GM12891 (cell line): ENCODE data around the gene NENF.

Experiments
- DNase-seq: peaks from one replicate; pipeline ENCODE4 v3.0.0; 2011; ENCODE audit warnings: low spot score; ENCODE audit not compliant: insufficient read length
- FAIRE-seq: peaks from 2 replicates; lab custom pipeline; 2011; peaks lifted over from hg19 to GRCh38; lab: Jason Lieb, UNC
- PAX5 ChIP-seq: IDR thresholded peaks from 2 replicates; pipeline ENCODE4 v1.6.1; 2011; ENCODE audit warnings: low read length, moderate library complexity, mild to moderate bottlenecking; ENCODE audit not compliant: insufficient read depth, severe bottlenecking
- POLR2A ChIP-seq: IDR thresholded peaks from 2 replicates; pipeline ENCODE4 v1.6.1; 2011; ENCODE audit warnings: low read depth, low read length, control low read depth
- POLR2AphosphoS5 ChIP-seq: IDR thresholded peaks from 2 replicates; pipeline ENCODE4 v1.6.1; 2011; ENCODE audit warnings: low read depth, low read length, control low read depth
- POU2F2 ChIP-seq: IDR thresholded peaks from 2 replicates; pipeline ENCODE4 v1.6.1; 2011; ENCODE audit warnings: low read depth, mild to moderate bottlenecking, control low read depth, low read length, moderate library complexity
- SPI1 ChIP-seq: IDR thresholded peaks from 2 replicates; pipeline ENCODE4 v1.6.1; 2011; ENCODE audit warnings: low read depth, low read length, control low read depth
- TAF1 ChIP-seq: IDR thresholded peaks from 2 replicates; pipeline ENCODE4 v1.6.1; 2011; ENCODE audit warnings: low read depth, low read length, control low read depth

NENF gene

DNA sequence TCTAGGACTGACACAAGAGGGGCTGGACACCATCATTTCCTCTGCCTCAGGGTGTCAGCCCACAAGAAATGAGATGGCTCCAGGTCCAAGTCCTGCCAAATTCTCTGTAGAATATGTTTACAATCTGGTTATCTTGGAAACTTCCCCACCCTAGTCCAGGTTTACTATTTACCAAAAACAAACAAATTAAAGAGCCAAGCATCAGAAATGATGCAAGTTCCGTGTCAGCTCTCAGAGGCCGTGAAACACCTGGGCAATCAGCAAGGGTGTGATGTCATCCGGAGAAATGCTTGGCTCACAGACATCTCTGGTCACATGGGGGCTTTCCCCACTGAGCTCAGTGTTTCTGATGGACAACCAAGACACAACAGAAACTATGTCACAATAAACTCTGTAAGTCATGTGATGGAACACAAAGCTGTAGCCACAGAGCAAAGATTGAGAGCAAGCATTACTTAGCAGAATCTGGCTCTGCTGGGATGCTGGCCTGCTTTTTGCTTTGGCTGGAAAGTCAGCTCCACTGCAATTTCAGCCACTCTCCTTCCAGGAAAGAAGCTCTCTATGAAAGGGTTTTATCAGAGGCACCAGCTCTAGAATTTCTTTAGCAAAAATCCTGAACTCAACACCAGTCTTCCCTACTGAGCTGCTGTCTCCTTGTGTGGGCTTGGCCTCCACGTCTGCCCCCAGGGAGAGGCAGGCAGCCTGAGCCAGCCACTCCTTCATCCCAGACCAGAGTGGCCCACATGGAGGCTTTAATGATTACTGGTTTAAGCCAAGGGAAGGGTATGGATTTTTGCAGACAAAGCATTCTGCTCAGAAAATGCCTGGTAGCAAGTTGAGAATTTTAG, 55.9 kb downstream of the NENF start:
- TF ChIP-seq POU2F2, result no peak
- no peak for TF ChIP-seq TAF1
- no peak for TF ChIP-seq POLR2A
- TF ChIP-seq POLR2AphosphoS5, result no peak
- TF ChIP-seq SPI1, result no peak; the same call in 1 of the 2 replicates
- TF ChIP-seq PAX5, result no peak
- DNase-seq, result no peak
- FAIRE-seq, result peak; percentile 52

- DNase-seq (no peak), FAIRE-seq (no peak)
- TF ChIP-seq PAX5 (no peak), POU2F2 (no peak), POLR2AphosphoS5 (no peak), TAF1 (no peak), SPI1 (no peak)
Observed at GRCh38 chr1:212489284-212489859, 56.7 kb downstream of the NENF start.

DNA sequence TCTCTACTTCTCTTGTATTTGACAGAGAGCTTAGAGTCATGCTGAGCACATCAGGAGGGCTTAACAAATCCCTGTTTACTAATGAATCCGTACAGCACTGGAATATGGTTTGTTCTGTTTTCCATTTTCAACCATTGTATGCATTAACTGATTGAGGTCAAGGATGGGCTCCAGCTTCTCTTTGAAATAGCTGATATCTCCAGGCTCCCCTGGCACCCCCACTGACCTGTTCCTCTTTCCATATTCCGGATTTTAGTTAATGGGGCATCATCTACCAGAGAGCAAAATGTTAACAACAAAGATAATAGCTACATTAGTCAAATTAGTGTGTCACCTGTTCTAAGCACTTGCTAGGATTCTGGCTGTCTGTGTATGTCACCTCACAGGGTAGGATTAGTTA, 57.6 kb downstream of the NENF start:
- no peak for FAIRE-seq
- no peak for DNase-seq
- no peak for TF ChIP-seq PAX5
- no peak for TF ChIP-seq POLR2A
- no peak for TF ChIP-seq TAF1
- TF ChIP-seq SPI1, result no peak
- no peak for TF ChIP-seq POU2F2
- TF ChIP-seq POLR2AphosphoS5, result no peak

- no peak for FAIRE-seq
Observed at GRCh38 chr1:212491454-212491853, 58.7 kb downstream of the NENF start.

More at GRCh38 chr1:212491454-212491853, 58.7 kb downstream of the NENF start:
- TF ChIP-seq TAF1, result no peak
- TF ChIP-seq SPI1, result 0 out of 2 replicates have a peak, but pooled peaks have one; percentile 50
- no peak for DNase-seq
